Hepatocyte (in vitro differentiated cells): Measurements from ENCODE around the gene SPAG4. TPM values are rescaled to one million over a fixed set of nuclear protein-coding genes. Genes with fewer than 3 reads are reported as not detected.

Experiments used
- DNase-seq: peaks from one replicate; pipeline ENCODE4 v3.0.0-alpha.2; 2016; ENCODE audit warnings: low spot score
- H2AFZ ChIP-seq: fragments of 200-600 bp; sonication (generic); 2 replicates; pipeline ENCODE4 v1.6.0; 2016; ENCODE audit warnings: antibody characterized with exemption, mild to moderate bottlenecking
- H3K27ac ChIP-seq: fragments of 200-600 bp; sonication (generic); 2 replicates; pipeline ENCODE4 v1.5.1; 2016; ENCODE audit warnings: mild to moderate bottlenecking
- H3K27me3 ChIP-seq: fragments of 200-600 bp; sonication (generic); 2 replicates; pipeline ENCODE4 v1.6.1; 2016
- H3K36me3 ChIP-seq: fragments of 200-600 bp; sonication (generic); replicated peaks from 2 replicates; pipeline ENCODE4 v1.5.1; 2016; ENCODE audit warnings: low read depth; ENCODE audit not compliant: insufficient read depth
- H3K4me1 ChIP-seq: fragments of 200-600 bp; sonication (generic); 2 replicates; pipeline ENCODE4 v1.5.1; 2016; ENCODE audit warnings: mild to moderate bottlenecking, moderate library complexity; ENCODE audit not compliant: insufficient read depth
- H3K4me2 ChIP-seq: fragments of 200-600 bp; sonication (generic); 2 replicates; pipeline ENCODE4 v1.6.0; 2016
- H3K4me3 ChIP-seq: fragments of 200-600 bp; sonication (generic); 2 replicates; pipeline ENCODE4 v1.5.1; 2016; ENCODE audit warnings: mild to moderate bottlenecking
- H3K79me2 ChIP-seq: fragments of 200-600 bp; sonication (generic); 2 replicates; pipeline ENCODE4 v1.6.0; 2017; ENCODE audit warnings: mild to moderate bottlenecking
- H3K9me2 ChIP-seq: fragments of 200-600 bp; sonication (generic); replicated peaks from 2 replicates; pipeline ENCODE4 v1.6.0; 2017; ENCODE audit warnings: mild to moderate bottlenecking; ENCODE audit not compliant: insufficient read depth
- H3K9me3 ChIP-seq: fragments of 200-600 bp; sonication (generic); 2 replicates; pipeline ENCODE4 v1.5.1; 2016; ENCODE audit warnings: low read depth, mild to moderate bottlenecking
- H4K20me1 ChIP-seq: fragments of 200-600 bp; sonication (generic); 2 replicates; pipeline ENCODE4 v1.6.0; 2016; ENCODE audit warnings: mild to moderate bottlenecking; ENCODE audit not compliant: insufficient read depth, poor library complexity, severe bottlenecking
- CTCF ChIP-seq: fragments of 200-600 bp; sonication (generic); IDR thresholded peaks from 2 replicates; pipeline ENCODE4 v1.5.1; 2016; ENCODE audit warnings: antibody characterized with exemption, mild to moderate bottlenecking; ENCODE audit not compliant: poor library complexity
- EZH2 ChIP-seq: fragments of 200-600 bp; sonication (generic); IDR thresholded peaks from 2 replicates; pipeline ENCODE4 v1.6.1; 2016; ENCODE audit warnings: antibody characterized with exemption, mild to moderate bottlenecking, borderline replicate concordance
- EZH2phosphoT487 ChIP-seq: fragments of 200-600 bp; sonication (generic); IDR thresholded peaks from one replicate; pipeline ENCODE4 v1.6.1; 2018; ENCODE audit warnings: antibody characterized with exemption, mild to moderate bottlenecking, low read depth, moderate library complexity; ENCODE audit not compliant: unreplicated experiment, severe bottlenecking
- WGBS: methylation state at CpG from one replicate; pipeline ENCODE4 v1.1.6; 2016; ENCODE audit warnings: low lambda C conversion rate; ENCODE audit errors: missing lambda C conversion rate; 5-methylcytosine and 5-hydroxymethylcytosine counted together
- polyA plus RNA-seq: library from polyadenylated mRNA; unstranded; fragments of >200 nt; fragmentation: Nextera tagmentation; extraction: Ambion mirVana; gene quantifications from 2 replicates; pipeline ENCODE4 v1.2.1, GENCODE V29; 2016
- total RNA-seq: library from RNA; depleted of rRNA; stranded (reverse); fragments of >200 nt; gene quantifications from 2 replicates; pipeline ENCODE4 v1.2.3, GENCODE V29; 2014

SPAG4 gene
- total and polyA plus RNA-seq, 2 experiments from 2014 or later = 6.6 to 7.9 TPM

- H3K27me3 ChIP-seq = no peaks in the 10 kb centered on the region
- WGBS = 92% methylated on average over 15 of the region's 18 CpGs
- H3K27ac ChIP-seq = no peak overlapping the region
- TF ChIP-seq CTCF (no peak), EZH2phosphoT487 (no peak), EZH2 (no peak)
- H3K9me2 ChIP-seq = no peaks in the 10 kb centered on the region
- H3K9me3 ChIP-seq = no peaks in the 10 kb centered on the region
- H3K79me2 ChIP-seq = no peaks in the 10 kb centered on the region
- H3K4me1 ChIP-seq = no peaks in the 10 kb centered on the region
- no peak overlapping the region for H3K4me3 ChIP-seq
- H4K20me1 ChIP-seq = no peaks in the 10 kb centered on the region
- no peak overlapping the region for H2AFZ ChIP-seq
- H3K36me3 ChIP-seq = no peaks in the 10 kb centered on the region
- H3K4me2 ChIP-seq = no peak overlapping the region
- DNase-seq = no peak
Measured at GRCh38 chr20:35583636-35584560, 31.7 kb upstream of the SPAG4 start.

- Histone ChIP-seq H3K9me3 (no peaks in the 10 kb centered on the region), H3K4me2 (no peak overlapping the region), H3K27ac (no peak overlapping the region), H3K4me3 (no peak overlapping the region), H3K9me2 (no peaks in the 10 kb centered on the region), H3K36me3 (no peaks in the 10 kb centered on the region), H3K27me3 (no peaks in the 10 kb centered on the region), H3K79me2 (no peaks in the 10 kb centered on the region), H2AFZ (no peak overlapping the region), H4K20me1 (no peaks in the 10 kb centered on the region), H3K4me1 (no peaks in the 10 kb centered on the region)
- WGBS = 99% methylated on average over 6 of the region's 6 CpGs
- no peak for DNase-seq
- TF ChIP-seq CTCF = no peak
- no peak for TF ChIP-seq EZH2
- no peak for TF ChIP-seq EZH2phosphoT487
Measured at GRCh38 chr20:35586751-35587425, 28.7 kb upstream of the SPAG4 start.

GRCh38 chr20:35587436-35587835 lies 28.2 kb upstream of the SPAG4 start:
- H3K27ac ChIP-seq = no peak overlapping the region
- TF ChIP-seq EZH2phosphoT487 = no peak
- no peak for TF ChIP-seq CTCF
- TF ChIP-seq EZH2 = no peak
- no peaks in the 10 kb centered on the region for H3K27me3 ChIP-seq
- 84% methylated on average over 2 of the region's 2 CpGs for WGBS
- H2AFZ ChIP-seq = no peak overlapping the region
- H3K4me2 ChIP-seq = no peak overlapping the region
- H3K9me3 ChIP-seq = no peaks in the 10 kb centered on the region
- no peaks in the 10 kb centered on the region for H4K20me1 ChIP-seq
- H3K9me2 ChIP-seq = no peaks in the 10 kb centered on the region
- H3K79me2 ChIP-seq = no peaks in the 10 kb centered on the region
- no peaks in the 10 kb centered on the region for H3K4me1 ChIP-seq
- H3K36me3 ChIP-seq = no peaks in the 10 kb centered on the region
- H3K4me3 ChIP-seq = no peak overlapping the region
- no peak for DNase-seq
